Skin of body (tissue), 2 donors: ENCODE results near the gene SYNE1. TPM values are rescaled to one million over a fixed set of nuclear protein-coding genes. Genes with fewer than 3 reads are reported as not detected.
"Not testable (repeated sequence)": the region's sequence is repeated elsewhere in the genome, so short reads cannot be mapped to it uniquely, and the experiment has no call there.

Experiments
- DNase-seq: peaks from one replicate; lab custom pipeline; 2025; lab: John Stamatoyannopoulos, UW
- total RNA-seq: library from RNA; depleted of rRNA; stranded (reverse); fragments of >200 nt; gene quantifications from one replicate; pipeline ENCODE4 v1.2.3, GENCODE V29; 2014

Gene SYNE1
- total RNA-seq, 1 donor from 2014 or later: 155 TPM

DNA sequence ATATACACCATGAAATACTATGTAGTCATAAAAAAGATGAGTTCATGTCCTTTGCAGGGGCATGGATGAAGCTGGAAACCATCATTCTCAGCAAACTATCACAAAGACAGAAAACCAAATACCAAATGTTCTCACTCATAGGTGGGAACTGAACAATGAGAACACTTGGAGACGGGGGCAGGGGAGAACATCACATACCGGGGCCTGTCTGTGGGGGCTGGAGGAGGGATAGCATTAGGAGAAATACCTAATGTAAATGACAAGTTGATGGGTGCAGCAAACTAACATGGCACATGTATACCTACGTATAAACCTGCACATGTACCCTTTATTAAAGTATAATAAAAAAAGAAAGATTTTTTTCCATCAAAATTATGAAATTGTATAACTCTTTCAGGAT lies 22.4 kb downstream of the SYNE1 start:
- not testable (repeated sequence) for DNase-seq

DNA sequence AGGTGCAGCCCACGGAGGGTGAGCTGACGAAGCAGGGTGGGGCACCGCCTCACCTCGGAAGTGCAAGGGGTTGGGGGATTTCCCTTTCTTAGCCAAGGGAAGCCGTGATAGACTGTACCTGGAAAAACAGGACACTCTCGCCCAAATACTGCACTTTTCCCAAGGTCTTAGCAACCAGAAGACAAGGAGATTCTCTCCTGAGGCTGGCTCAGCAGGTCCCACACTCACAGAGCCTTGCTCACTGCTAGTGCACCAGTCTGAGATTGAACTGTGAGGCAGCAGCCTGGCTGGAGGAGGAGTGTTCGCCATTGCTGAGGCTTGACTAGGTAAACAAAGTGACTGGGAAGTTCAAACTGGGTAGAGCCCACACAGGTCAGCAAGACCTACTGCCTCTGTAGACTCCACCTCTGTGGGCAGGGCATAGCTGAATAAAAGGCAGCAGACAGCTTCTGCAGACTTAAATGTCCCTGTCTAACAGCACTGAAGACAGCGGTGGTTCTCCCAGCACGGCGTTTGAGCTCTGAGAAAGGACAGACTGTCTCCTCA lies 28.0 kb downstream of the SYNE1 start:
- DNase-seq: no peak

DNA sequence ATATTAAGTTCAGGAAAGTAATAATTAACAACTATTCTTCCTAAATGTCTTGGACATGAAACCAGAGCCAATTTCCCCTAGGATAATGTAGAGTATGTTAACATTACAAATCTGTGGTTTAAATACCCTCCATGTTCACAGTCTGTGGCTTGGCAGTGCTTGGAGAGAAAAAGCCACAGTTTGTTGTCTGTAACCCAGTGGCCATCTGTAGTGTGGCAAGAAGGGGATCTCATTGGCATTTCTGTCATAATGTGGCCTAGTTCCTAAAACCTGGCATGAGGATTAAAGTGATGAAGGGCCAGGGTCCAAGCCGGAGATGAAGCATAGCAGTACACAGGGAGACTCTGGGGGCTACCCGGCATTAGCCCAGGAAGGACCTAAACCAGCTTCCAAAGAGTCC lies 31.2 kb downstream of the SYNE1 start:
- DNase-seq: no peak

DNA sequence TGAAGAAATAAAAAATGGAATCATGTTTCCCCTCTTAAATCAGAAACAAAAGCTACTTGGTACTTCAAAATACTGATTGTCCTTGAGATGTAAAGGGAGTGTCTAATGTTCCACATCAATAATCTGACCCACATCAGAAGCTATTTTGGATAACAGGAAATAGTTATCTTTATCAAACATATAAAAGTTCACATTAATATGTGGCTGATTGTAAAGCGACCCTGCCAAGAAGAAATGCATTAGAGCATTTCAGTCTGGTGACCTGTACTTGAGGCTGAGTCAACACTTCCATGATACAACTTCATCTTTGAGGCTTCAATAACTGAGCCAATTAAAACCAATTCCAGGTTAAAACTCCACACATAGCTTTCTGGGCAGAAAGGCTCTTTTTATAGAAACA lies 31.8 kb downstream of the SYNE1 start:
- no peak for DNase-seq

DNA sequence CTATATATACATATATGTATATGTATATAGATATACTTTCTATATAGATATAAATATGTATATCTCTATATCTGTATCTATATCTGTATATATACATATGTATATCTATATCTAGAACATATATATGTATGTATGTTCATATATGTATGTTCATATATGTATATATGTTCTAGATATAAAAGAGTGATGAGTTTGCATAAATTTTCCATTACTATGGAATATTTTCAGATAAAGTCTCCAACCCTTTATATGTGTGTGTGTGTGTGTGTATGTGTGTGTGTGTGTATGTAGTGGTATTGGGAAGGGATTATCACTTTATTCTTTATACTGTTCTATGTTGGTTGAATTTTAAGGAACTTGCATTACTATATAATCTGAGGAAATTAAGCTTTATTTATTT lies 33.3 kb downstream of the SYNE1 start:
- DNase-seq: no peak

DNA sequence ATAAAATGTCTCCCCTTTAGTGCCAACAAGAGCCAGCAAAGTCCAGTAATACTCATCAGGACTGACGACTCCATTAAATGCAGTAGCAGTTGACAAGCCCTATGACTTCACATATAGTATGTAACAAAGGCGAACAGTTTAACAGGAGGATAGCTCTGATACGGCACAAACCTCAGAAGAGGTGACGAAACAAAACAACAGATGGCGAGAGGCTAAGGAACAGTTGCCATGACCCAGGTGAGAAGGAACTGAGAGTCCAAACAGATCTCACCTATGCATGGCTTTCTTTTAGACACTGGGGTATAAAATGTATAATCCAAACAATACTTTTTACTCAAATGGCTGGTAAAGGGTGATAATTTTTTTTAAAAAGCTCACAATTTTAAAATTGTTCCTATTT lies 37.1 kb downstream of the SYNE1 start:
- no peak for DNase-seq

DNA sequence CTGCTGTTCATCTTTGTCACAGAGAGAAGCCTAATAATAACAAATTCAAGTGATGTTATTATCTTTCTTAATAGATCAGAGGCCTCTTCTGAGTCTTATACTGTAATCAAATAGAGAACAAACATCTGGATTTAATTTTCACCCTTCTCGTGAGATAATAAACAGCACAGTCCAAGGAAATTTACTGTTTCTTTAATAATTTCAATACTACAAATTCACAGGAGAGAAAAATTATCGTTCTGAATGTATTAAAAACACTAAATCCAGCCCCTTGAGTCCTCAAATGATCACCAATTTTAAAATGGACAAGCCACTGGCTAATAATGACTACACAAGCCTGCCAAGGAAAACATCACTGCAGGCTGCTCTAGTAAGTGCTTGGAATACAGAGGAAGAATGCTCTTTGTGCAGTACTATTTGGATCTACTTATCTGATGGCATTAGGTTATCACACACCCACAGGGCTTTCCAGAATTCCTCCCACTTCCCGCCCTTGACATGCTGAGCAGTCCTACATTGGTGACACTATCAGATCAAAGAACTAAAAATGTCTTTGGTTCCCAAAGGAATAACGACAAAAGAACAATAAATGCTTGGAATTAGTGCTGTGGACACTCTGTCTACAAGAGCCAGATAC lies 38.1 kb downstream of the SYNE1 start:
- no peak for DNase-seq

DNA sequence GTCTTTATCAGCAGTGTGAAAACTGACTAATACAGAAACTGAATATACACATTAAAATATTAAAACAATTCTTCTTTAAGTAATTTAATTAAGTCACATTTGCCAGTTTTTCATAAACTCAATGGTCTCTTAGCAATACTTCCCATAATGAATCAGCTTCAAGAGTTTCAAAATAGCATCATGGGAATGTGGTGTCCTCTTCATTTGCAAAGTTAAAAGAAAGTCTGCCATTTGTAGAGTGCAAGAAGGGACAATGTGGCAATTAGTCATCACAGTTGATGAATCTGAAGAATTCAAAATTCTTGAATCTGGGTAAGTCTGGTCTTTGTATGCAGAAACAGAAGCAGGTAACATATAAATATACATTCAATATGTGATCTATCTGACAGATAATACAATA lies 38.7 kb downstream of the SYNE1 start:
- DNase-seq: no peak

DNA sequence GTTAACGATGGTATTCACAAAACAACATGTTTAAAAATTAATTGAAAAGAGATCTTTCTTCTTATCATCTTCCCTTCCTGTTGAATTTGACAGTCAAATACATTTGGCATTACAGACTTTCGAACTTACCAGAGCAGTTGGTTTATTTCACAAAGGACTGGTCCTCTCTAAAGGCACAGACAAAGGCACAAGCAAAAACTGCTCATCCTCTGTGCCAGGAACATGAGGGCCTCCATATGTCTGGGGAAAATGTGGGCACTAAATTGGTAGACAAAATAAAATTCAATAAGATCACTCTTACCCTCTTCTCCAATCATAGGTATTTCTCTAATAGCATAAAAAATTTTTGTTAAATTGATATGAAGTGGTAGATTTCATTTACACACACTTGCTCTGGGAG lies 40.4 kb downstream of the SYNE1 start:
- no peak for DNase-seq

DNA sequence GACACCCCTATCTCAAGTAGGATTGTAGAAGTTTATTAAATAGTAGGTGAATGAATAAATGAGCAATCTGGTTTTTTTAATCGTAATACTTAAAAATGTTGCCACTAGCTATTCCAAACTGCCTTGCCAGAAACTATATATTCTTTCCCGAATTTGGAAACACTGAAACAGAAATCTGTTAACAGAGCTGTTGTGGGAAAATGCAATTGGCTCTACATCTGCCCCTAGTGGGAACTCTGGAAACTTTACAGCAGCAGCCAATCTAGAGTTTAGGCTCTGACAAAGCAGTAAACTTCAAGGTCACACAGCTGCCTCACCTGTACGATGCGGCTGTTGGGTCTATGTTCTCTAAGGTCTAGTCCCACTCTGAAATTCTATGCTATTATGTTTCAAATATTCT lies 41.7 kb downstream of the SYNE1 start:
- peak; percentile 5 for DNase-seq

DNA sequence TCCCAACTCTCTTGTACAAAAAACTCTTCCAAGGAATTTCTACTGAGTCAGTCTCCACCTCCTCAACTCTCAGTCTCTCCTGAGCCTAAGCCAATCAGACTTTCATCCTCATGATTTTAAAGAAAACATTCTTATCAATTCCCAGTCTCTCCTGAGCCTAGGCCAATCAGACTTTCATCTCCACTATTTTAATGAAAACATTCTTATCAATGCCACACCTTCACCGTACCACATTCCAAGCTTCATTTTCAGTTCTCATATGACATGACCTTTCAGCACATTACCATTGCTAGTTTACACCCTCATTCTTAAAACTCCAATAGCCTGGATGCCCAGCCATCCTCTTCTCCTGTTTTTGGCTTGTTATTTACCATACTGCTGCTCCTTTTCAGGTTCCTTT lies 42.5 kb downstream of the SYNE1 start:
- DNase-seq: no peak

DNA sequence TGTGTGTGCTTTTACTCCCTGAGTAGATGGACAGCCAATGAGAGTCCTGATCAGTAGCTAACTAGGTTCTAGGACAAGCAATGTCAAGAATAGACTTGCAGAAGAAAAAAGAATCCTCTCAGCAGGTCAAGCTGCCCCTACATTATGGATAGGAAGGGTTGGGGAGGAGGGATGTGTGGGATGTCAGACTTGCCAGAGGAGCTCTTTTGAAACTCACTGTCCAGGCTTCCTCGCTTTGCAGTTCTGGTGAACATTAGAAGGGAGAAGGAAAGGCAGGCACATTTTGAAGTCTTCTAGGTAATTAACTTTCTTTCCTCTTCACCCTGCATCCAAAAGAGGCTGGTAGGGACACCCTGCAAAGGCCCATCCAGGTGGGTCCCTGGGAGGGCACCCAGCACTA lies 48.7 kb downstream of the SYNE1 start:
- no peak for DNase-seq

DNA sequence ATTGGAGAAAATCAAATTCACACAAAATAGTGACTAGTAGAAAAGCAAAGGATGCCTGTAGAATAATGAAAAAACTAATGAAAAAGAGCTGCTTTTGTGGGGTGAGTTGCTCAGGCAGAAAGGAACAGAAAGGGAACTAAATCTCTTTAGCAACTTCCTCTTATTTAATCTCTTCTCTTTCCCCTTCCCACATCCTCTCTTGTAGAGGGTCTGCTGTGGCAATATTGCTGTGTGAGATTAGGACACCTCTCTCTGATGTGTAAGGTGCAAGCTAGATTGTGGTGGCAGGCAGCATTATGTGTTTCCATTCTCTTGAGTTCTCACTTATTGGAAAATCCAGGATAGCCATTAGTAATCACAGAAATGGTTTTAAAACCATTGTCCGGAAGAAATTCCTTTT lies 49.7 kb downstream of the SYNE1 start:
- no peak for DNase-seq

DNA sequence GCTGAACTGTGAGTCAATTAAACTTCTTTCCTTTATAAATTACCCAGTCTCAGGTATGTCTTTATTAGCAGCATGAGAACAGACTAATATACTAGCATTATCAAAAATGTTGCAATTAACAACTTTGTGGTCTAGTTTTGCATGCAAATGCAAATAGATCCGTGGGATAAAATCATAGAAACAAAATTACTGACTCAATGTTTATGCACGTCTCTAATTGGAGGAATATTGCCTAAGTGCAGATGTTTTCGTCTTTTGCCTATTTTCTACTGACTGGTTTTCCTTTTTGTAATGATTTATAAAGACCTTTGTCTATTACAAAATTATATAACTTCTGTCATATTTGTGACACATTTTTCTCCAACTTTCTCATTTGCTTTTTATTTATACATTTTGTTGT lies 51.9 kb downstream of the SYNE1 start:
- no peak for DNase-seq

DNA sequence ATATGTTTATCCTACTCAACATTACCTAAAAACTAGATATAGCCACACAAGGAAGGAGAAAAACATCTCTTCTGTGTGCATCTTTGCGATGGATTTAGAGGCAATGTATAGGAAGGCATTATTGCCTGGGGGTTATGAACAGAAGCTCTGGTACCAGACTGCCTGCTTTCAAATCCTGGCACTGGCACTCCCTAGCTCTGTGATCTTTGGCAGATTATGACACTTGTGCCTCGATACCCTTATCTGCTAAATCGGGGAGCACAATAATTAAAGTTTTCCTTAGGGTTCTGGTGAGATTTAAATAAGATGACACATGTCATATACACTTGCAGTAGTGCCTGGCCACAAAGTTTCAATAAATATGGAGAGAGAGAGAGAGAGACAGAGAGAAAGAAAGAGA lies 53.3 kb downstream of the SYNE1 start:
- DNase-seq: no peak

DNA sequence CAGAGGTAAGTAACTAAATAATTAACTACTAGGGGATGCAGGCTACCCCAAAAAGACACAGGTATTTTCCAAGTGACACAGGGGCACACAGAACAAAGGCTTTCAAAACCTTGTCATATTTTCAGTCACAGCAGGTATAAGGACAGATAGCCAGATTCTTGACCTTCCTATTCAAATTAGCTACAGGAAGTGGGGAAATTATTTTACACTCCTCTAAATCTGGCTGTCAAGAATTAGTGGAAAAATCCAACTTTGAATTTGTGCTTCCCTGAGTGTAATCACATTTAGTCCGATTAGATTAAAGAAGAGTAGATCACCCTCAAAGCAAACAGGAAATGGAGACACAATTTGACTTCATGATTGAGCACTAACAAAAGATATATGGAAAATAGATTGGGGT lies 60.6 kb downstream of the SYNE1 start:
- DNase-seq: no peak

DNA sequence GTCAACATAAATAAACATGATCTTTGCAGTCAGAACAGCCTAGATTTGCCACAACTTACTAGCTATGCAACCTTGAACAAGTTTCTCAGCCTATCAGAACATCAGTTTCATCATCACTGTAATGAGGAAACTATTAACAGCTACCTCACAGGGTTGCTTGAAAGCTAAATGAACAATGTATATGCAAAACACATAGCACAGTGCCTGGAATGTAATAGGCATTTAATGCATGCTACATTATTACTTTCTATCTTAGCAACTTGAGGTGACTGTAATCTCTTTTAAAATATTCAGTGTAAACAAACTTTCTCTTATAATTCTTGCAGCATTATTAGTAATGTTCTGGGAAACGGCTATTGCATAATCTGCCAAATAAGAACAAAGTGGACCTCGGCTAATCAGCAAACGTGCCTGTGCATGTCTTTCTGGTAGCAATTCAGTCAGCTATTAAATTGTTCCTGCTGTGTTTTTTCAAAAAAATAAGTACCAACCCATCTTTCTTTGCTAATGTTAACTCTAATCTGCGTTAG lies 61.5 kb downstream of the SYNE1 start:
- DNase-seq: no peak

DNA sequence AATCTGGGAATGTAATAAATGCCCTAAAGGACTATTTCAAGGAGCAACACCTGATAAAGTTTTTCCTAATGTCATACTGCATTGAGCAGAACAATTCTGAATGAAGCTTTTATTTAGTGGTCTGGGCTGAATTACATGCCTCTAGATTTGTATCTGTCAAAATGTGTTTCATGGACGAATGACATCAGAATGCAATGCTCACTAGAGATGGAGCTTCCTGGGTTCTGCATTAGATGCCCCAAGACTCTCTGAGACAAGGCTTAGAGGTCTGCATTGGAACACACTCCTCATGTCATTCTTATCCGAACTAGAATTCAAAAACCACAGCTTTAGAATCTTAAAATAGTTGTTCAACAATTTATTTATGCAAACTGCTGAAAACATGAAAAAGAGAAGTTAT lies 62.0 kb downstream of the SYNE1 start:
- no peak for DNase-seq

DNA sequence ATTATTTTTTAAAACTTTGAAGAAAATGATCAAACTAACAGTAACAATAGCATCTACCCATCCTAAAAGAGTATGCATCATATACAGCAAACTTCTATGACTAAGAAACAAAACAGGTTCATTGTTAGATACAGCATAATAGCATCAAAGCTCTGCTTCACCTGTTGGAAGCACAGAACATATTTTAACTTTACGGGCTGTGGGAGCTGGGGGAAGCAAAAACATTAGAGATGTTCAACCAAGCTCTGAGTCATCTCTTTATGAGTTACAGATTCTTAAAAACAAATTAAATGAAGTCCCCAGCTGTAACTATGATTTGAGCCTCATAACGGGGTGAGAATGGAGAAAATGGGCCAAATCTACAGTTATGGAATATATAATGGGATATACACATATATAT lies 63.4 kb downstream of the SYNE1 start:
- no peak for DNase-seq

DNA sequence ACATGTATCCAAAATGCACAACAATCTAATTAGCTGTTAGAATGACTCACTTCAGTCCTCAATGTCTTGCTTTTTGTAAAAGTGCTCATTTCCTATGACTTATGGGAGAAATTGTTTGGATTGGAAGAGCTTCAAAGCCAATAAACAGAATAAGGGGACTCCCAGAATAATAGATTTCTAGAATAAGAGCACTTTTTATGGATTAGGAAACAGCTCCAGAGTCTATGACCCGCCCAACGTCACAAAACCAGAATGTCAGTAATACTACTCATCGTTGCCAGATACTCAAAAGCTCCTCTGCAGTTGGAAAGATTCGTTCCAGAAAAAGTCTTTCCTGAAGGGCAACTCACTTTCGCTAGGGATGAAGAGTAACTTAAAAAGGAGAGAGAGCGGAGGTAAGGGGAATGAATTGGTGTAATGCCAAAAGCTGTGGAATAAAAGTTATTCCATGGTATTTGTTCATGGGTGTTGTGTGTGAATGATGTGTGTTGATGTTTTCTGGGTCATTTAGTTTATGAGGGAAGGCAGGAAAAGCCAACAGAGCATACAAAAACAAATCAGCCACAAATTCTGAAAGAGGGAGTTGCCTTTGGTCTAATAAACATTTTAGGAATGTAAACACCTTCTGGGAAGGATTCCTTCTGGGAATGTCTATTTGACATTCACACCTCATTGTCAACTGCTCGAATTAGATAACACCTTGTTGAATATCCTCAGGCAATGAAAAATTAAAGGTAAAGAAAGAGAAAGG lies 64.6 kb downstream of the SYNE1 start:
- DNase-seq: no peak

DNA sequence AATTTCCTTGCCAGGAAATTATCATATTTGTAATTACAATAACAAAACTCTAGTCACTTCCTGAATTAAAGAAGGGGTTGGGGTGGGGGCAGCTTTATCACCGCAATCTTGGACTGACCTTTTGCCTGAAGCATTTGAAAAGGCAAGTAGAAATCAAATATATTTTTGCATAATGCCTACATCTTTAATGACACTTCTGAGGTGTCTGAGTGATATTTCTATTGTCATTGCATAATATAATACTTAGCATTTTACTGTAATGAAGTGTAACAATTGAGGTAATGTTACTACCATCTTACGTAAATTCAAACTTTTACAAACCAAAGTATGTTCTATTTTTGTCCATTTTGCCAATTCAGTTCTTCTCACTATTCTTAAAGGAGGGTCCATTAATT lies 65.2 kb downstream of the SYNE1 start:
- no peak for DNase-seq

DNA sequence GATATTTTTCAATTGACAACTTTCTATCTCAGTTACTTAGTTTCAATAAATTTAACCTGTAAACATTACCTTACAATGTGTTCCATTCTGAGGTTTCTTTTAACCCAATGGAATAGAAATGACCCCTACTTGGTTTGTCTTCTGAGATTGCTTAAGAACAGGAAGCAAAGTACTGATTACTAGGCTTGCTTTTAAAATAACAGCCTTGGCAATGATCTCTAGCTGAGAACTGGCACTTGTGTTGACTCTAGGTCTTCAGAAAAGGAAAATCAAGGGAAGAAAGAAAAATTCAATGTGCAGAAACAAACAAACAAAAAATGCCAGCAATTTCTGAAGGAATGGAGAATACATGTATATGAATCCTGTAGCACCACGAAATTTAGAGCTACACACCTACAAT lies 66.1 kb downstream of the SYNE1 start:
- no peak for DNase-seq
